ENCODE measurements around the gene MRPL28.

The MRPL28 gene

DNA sequence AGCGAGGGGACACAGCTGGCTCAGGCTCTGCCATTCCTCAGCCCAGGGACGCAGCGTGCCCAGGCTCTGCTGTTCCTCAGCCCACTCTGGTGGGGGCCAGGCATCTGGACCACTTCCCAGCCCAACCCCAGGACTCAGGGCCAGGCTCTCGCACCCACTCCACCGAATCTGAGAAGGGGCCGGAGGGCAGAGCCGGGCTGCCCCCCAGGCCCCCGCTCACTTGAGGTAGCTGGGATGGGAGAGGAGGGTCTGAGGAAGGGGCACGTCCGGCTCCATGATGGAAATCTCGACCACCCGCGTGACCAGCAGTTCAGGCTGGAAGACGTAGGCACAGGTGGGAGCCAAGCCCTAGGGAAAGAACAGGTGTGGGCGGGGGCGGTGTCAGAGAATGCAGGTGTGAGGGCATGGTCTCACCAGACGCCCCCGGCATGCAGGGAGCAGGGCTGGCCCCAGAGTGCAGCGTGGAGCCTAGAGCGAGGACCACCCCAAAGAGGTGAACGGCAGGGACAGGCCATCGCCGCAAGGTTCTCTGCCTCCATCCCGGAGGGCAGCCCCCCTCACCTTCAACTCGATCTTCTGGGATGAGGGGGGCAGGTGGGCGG, 6.6 kb upstream of the MRPL28 start:
- no peak for DNase-seq
- Histone ChIP-seq H3K9me3 (no peaks in the 10 kb centered on the region), H3K27me3 (no peaks in the 10 kb centered on the region), H3K4me1 (peaks cover 0 to 25% (median 15%) of the 10 kb centered on the region in 4 donors), H3K36me3 (peaks cover 16 to 59% (median 52%) of the 10 kb centered on the region in 3 donors), H3K4me3 (no peak overlapping the region), H3K27ac (no peak overlapping the region)
- intact Hi-C loops (cut with DNase I; ENCODE audit: low total_unique reads): no loop called here
- TF ChIP-seq, protein P1, sequence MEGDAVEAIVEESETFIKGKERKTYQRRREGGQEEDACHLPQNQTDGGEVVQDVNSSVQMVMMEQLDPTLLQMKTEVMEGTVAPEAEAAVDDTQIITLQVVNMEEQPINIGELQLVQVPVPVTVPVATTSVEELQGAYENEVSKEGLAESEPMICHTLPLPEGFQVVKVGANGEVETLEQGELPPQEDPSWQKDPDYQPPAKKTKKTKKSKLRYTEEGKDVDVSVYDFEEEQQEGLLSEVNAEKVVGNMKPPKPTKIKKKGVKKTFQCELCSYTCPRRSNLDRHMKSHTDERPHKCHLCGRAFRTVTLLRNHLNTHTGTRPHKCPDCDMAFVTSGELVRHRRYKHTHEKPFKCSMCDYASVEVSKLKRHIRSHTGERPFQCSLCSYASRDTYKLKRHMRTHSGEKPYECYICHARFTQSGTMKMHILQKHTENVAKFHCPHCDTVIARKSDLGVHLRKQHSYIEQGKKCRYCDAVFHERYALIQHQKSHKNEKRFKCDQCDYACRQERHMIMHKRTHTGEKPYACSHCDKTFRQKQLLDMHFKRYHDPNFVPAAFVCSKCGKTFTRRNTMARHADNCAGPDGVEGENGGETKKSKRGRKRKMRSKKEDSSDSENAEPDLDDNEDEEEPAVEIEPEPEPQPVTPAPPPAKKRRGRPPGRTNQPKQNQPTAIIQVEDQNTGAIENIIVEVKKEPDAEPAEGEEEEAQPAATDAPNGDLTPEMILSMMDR (IDR thresholded peaks at IDR 0.05): no peak

DNA sequence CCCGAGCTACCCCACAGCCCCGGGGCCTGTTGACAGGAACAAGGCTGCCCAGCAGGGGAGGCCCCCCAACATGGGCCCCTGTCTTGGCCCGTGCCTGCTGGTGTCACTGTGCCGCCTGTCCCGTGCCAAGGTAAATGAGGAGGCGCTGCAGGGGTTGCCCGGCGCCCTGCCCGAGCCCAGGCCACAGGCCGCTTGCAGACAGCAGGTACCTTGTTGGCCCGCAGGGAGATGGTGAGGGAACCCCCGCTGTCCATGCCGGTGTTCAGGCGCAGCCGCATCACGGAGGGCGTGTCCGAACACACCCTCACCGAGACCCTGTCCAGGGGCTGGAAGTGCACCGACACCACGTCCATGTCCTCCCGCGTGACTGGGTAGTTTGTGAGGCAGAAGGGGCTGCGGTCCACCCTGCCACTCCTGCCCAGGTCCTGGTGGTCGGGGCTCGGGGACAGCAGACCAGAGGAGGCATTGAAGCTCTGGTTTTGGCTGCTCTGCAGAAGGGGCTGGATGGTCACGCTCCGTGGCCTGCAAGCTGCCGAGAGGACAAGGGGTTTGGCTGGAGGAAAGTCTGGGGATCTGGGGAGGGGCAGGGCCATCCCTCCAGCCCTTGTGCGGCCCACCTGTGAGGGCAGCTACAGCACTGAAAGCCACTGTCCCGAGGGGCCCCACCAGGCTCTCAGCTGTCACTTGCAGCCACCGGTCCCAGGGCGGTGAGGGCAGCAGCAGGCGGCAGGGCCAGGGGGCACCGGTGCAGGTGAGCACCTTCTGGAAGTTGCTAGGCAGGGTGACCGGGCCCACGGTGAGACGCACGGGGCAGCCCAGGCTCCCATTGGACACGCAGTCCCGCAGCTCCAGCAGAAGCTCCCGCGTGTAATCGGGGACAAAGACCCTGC, 5.8 kb upstream of the MRPL28 start:
- Histone ChIP-seq H3K4me3 (no peak overlapping the region), H3K27ac (no peak overlapping the region), H3K27me3 (no peaks in the 10 kb centered on the region), H3K36me3 (peaks cover 16 to 65% (median 52%) of the 10 kb centered on the region in 3 donors), H3K4me1 (peaks cover 0 to 24% (median 16%) of the 10 kb centered on the region in 4 donors), H3K9me3 (no peaks in the 10 kb centered on the region)
- DNase-seq: no peak
- intact Hi-C loops (cut with DNase I; ENCODE audit: low total_unique reads): no loop called here
- TF ChIP-seq, protein P1 (IDR thresholded peaks at IDR 0.05): no peak

DNA sequence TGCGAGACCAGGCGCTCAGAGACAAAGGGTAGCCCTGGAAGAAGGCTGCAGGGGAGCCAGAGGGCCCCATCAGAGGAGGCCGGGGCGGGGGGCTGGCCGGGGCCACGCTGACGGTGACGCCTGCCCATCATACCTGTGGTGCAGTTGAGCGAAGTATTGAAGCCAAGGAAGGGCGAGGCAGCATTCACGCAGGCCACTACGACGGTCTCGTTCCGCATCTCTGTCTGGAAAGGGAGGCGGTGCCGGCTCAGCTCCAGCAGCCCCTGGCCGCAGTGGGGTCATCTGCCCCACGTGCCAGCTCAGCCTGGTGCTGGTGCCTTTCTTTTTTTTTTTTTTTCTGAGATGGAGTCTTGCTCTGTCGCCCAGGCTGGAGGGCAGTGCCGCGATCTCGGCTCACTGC, 4.9 kb upstream of the MRPL28 start:
- TF ChIP-seq, protein P1 (IDR thresholded peaks at IDR 0.05): no peak
- Histone ChIP-seq H3K27ac (no peak overlapping the region), H3K36me3 (peaks cover 16 to 65% (median 52%) of the 10 kb centered on the region in 3 donors), H3K4me1 (peaks cover 0 to 20% (median 13%) of the 10 kb centered on the region in 4 donors), H3K4me3 (no peak overlapping the region), H3K9me3 (no peaks in the 10 kb centered on the region), H3K27me3 (no peaks in the 10 kb centered on the region)
- intact Hi-C loops (cut with DNase I; ENCODE audit: low total_unique reads): no loop called here
- no peak for DNase-seq

DNA sequence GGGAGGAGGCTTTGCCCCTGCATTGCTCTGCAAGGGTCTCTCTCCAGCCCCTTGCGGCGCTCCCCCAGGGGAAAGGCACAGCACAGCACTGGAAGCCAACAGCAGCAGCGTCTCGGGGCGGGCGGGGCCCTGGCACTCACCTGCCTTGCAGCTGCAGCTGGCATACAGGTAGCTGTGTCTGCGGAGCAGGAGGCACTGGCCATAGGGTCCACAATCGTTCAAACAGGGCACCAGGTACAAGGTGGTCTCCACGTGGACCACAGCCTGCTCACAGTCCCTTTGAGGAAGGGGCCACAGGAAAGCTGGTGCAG, 4.2 kb upstream of the MRPL28 start:
- no peak overlapping the region for H3K4me3 ChIP-seq
- H3K36me3 ChIP-seq: peaks cover 16 to 67% (median 52%) of the 10 kb centered on the region in 3 donors
- H3K9me3 ChIP-seq: no peaks in the 10 kb centered on the region
- no peaks in the 10 kb centered on the region for H3K27me3 ChIP-seq
- intact Hi-C loops (cut with DNase I; ENCODE audit: low total_unique reads): no loop called here
- TF ChIP-seq, protein P1 (IDR thresholded peaks at IDR 0.05): no peak
- H3K27ac ChIP-seq: no peak overlapping the region
- peaks cover 5 to 19% (median 16%) of the 10 kb centered on the region in 4 donors for H3K4me1 ChIP-seq
- no peak for DNase-seq

DNA sequence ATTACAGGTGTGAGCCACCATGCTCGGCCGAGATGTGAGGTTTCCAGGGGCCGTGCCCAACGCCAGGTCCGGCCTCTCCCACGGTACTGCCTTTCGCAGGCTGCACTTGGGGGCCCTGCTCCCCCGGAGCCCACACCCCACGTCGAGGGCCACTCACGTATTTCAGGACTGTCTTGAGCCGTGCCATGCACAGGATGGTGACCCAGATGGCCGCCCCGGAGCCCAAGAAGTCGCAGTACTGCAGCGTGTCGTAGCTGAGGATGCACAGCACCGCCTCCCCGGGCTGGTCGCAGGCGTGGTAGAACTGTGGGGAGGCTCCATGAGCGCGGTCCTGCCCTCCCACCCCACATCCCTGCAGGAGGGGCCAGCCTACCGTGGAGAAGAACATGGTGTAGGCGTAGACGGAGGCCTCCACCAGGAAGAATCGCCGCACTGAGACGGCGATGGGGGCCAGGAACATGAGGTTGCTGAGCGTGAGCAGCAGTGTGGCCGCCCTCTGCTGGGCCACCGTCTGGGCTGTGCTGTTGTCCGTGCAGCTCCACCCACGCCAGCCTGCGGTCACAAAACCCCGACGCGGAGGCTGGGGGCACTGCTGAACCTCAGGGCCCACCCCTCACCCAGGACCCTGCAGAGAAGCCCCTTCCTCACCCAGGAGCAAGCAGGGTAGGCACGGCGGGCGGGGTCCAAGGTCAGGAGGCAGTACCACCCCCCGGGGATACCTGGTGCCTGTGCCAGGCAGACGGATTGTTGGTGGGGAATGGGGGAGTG, 3.7 kb upstream of the MRPL28 start:
- Histone ChIP-seq H3K27me3 (no peaks in the 10 kb centered on the region), H3K9me3 (no peaks in the 10 kb centered on the region), H3K27ac (no peak overlapping the region), H3K36me3 (peaks cover 16 to 72% (median 52%) of the 10 kb centered on the region in 3 donors), H3K4me3 (no peak overlapping the region), H3K4me1 (peaks cover 6 to 19% (median 17%) of the 10 kb centered on the region in 4 donors)
- intact Hi-C loops (cut with DNase I; ENCODE audit: low total_unique reads): no loop called here
- no peak for DNase-seq
- TF ChIP-seq, protein P1 (IDR thresholded peaks at IDR 0.05): no peak

Measured in tibial artery (tissue), 4 donors.